Stimulated activated CD8-positive, alpha-beta memory T cell treated with anti-CD3 and anti-CD28 coated beads, Interleukin-12 subunit alpha, Interleukin-12 subunit beta, amount 100 ng/mL, for 1 hour (primary cell): ENCODE results near the gene OR13C2.
"Not testable (repeated sequence)": the region's sequence is repeated elsewhere in the genome, so short reads cannot be mapped to it uniquely, and the experiment has no call there.

Source experiments
- DNase-seq: peaks from one replicate; pipeline ENCODE4 v3.0.0-alpha.2; 2020; ENCODE audit warnings: low read depth

Gene OR13C2, protein sequence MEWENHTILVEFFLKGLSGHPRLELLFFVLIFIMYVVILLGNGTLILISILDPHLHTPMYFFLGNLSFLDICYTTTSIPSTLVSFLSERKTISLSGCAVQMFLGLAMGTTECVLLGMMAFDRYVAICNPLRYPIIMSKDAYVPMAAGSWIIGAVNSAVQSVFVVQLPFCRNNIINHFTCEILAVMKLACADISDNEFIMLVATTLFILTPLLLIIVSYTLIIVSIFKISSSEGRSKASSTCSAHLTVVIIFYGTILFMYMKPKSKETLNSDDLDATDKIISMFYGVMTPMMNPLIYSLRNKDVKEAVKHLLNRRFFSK

DNA sequence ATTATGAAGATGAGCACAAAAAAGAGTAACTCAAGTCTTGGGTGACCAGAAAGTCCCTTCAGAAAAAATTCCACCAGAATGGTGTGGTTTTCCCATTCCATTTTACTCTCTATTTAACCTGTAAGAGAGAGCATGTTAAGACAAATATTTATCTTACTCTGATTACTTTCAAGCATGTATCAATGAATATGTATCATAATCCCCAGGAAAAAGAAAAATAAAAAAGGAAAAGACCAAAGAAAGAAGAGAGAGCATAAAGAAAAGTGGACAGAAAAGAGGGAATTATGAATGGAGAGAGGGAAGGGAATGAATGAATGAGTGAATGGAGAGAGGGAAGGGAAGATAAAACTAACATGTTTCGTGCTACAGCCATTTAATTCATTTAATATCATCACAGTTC lies at the start of gene OR13C2:
OR13C2 (minus strand) TSS at position 101 of the 400 bp plus-strand sequence; CDS start at position 101, 0 bp downstream.
- not testable (repeated sequence) for DNase-seq

- no peak for DNase-seq
Observed at GRCh38 chr9:104635456-104635855, 30.0 kb upstream of the OR13C2 start.

- DNase-seq, result no peak
Observed at GRCh38 chr9:104633976-104634520, 28.6 kb upstream of the OR13C2 start.

- not testable (repeated sequence) for DNase-seq
Observed at GRCh38 chr9:104625964-104626363, 20.5 kb upstream of the OR13C2 start.

DNA sequence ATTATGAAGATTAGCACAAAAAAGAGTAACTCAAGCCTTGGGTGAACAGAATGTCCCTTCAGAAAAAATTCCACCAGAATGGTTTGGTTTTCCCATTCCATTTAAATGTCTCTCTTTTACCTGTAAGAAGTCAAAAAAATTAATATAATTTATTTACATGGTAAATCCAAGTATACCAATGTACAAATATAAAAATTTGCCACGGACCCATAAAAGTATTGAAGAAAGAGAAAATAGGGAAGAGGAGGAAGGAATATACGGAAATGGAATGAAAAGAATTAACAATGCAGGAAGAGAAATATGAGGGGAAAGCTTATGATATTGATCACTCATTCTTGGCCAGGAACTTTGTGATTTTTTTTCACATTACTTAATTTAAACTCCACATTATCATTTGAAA lies 12.7 kb upstream of the OR13C2 start, which contains the start of gene OR13C9:
OR13C9 (minus strand) TSS at position 101 of the 400 bp plus-strand sequence; CDS start at position 101, 0 bp downstream.
- DNase-seq, result no peak

DNA sequence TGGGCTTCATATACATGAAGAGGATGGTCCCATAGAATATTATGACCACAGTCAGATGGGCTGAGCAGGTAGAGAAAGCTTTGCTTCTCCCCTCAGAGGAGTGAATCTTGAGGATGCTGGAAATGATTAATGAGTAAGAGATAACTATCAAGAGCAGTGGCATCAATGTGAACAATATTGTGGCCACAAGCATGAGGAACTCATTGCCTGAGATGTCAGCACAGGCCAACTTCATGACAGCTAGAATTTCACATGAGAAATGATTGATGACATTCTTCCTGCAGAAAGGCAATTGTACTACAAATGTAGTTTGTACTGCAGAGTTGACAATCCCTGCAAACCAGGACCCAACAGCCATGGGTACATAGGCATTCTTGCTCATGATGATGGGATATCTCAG lies 12.0 kb upstream of the OR13C2 start:
- no peak for DNase-seq

- no peak for DNase-seq
Observed at GRCh38 chr9:104611213-104611612, 5.8 kb upstream of the OR13C2 start.

GRCh38 chr9:104608336-104608735 lies 2.9 kb upstream of the OR13C2 start:
- no peak for DNase-seq

- DNase-seq, result no peak
Observed at GRCh38 chr9:104606152-104606551, 725 bp upstream of the OR13C2 start.

DNA sequence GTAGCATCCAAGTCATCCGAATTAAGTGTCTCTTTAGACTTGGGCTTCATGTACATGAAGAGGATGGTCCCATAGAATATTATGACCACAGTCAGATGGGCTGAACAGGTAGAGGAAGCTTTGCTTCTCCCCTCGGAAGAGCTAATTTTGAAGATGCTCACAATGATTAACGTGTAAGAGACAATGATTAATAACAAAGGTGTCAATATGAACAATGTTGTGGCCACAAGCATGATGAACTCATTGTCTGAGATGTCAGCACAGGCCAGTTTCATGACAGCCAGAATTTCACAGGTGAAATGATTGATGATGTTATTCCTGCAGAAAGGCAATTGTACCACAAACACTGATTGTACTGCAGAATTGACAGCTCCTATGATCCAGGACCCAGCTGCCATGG lies 626 bp downstream of the OR13C2 start:
- DNase-seq, result no peak

DNA sequence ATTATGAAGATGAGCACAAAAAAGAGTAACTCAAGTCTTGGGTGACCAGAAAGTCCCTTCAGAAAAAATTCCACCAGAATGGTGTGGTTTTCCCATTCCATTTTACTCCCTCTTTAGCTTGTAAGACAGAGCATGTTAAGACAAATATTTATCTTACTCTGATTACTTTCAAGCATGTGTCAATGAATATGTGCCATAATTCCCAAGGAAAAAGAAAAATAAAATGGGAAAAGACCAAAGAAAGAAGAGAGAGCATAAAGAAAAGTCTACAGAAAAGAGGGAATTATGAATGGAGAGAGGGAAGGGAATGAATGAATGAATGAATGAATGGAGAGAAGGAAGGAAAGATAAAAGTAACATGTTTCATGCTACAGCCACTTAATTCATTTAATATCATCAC lies 6.1 kb downstream of the OR13C2 start, which contains the start of gene OR13C5:
OR13C5 (minus strand) TSS at position 101 of the 400 bp plus-strand sequence; CDS start at position 101, 0 bp downstream.
- not testable (repeated sequence) for DNase-seq

GRCh38 chr9:104598749-104599148 lies 6.7 kb downstream of the OR13C2 start:
- not testable (repeated sequence) for DNase-seq

DNA sequence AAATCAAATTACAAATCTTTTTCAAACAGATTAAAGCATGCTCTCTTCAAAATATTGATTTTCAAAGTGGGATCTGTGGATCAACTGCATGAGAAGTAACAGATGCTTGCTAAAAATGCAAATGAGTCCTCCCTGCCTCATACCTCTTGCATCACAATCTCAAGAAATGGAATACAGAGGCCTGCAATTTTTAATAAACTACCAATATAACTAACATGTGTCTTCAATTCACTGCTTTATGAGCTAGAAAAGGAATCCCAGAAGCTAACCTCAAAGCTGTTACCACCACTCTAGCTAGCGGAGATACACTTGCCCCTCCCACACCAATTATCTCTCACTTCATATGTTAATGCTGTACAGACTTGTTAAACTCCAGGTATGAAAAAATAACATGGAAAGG lies 15.8 kb downstream of the OR13C2 start:
- no peak for DNase-seq

DNA sequence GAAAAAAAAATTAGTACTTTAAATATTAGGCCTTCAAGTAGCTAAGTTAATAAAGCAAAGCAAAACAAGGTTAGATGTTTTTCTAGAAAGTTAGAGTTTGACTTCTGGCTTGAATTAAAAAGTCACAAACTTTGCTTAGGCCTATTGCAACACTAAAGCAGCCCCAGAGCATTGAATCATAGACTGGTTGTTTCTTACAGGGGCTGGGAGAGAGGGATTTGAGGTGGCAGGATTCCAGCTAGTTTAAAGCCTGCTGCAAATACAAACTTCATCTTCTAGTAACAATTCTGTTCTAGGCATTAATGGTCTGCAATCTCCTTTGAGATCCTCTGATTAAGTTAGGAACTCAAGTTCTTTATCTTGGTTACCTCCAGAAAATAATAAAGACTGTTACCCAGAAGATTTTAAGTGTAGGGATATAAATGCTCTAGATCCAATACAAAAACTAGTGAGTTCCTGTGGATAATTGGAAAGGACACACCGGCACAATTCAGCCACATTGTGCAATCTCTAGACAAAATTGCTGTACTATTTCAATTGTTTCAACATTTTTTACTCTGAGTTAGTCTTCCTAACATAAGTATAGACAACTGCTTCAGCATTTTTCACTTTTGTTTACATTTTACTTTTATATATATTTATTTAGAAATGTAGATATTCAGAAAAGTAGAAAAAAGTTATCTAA lies 18.8 kb downstream of the OR13C2 start:
- no peak for DNase-seq

DNA sequence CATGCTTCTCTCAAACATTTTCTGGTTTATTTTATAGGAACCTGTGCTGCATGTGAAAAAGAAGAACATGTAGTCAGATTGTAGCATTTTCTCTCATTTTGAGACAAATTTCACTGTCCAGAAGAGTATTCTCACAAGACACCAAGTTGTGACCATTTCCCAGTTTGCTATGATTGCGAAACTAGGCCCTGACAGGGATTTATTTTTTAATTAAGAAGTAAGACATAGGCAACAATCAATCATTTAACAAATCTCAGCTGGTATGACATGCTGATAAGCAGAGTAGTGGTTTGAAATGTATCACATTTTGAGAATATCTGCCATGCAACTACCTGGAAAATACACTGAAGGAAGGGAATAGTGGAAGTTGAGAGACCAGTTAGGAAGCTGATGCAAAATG lies 24.9 kb downstream of the OR13C2 start:
- no peak for DNase-seq

- no peak for DNase-seq
Observed at GRCh38 chr9:104577263-104577662, 28.2 kb downstream of the OR13C2 start.

- no peak for DNase-seq
Observed at GRCh38 chr9:104575456-104575855, 30.0 kb downstream of the OR13C2 start.

GRCh38 chr9:104572612-104573011 lies 32.8 kb downstream of the OR13C2 start:
- no peak for DNase-seq

DNA sequence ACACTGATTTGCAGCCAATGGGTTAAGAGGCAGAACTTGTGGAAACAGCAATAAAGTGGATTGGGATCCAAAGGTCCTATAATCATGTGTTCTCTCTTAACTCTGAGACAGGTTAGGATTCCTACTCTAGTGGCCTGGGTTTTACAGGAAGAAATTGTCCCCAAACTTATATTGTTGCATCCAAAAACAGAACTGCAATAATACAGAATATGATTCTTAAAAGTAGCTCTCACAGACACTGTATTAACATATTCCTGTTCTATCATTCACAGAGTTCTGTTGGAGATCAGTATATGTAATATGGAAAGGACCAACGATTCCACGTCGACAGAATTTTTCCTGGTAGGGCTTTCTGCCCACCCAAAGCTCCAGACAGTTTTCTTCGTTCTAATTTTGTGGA lies 36.6 kb downstream of the OR13C2 start, which contains the start of gene OR13C8:
OR13C8 (plus strand) TSS at position 301 of the 400 bp plus-strand sequence; CDS start at position 301, 0 bp downstream.
- no peak for DNase-seq

DNA sequence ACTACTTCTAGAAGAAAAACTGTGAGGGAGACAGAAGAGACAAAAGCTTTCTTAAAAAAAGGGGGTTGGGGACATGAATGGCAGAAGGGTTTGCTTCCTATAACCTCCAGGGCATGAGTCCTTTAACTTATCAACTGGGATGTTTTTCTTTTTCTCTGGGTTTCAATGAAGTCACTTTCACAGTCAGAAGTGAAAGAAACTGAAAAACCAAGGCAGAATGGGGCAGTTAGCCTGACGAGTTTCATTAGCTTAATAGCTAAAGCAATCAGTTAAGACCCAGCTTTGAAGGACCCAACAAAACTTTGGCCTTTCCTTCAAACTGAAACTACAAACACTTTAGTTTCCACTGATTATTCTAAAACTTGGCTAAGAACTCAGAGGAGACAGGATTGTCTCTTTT lies 41.1 kb downstream of the OR13C2 start:
- no peak for DNase-seq

- DNase-seq, result no peak
Observed at GRCh38 chr9:104556830-104557634, 48.4 kb downstream of the OR13C2 start.

- no peak for DNase-seq
Observed at GRCh38 chr9:104555521-104555920, 49.9 kb downstream of the OR13C2 start.
